Endothelial cell (in vitro differentiated cells): Measurements from ENCODE around the gene GAK. TPM values are rescaled to one million over a fixed set of nuclear protein-coding genes. Genes with fewer than 3 reads are reported as not detected.

ENCODE experiments used
- DNase-seq: peaks from one replicate; pipeline ENCODE4 v3.0.0; 2021; ENCODE audit warnings: low spot score
- H3K27ac Mint-ChIP-seq: one replicate; pipeline ENCODE4 v1.8.0; 2021; ENCODE audit warnings: mixed read lengths, inconsistent platforms; ENCODE audit not compliant: unreplicated experiment
- H3K27me3 Mint-ChIP-seq: one replicate; pipeline ENCODE4 v1.8.0; 2021; ENCODE audit warnings: mild to moderate bottlenecking, moderate library complexity, mixed read lengths, inconsistent platforms; ENCODE audit not compliant: unreplicated experiment
- H3K36me3 Mint-ChIP-seq: one replicate; pipeline ENCODE4 v1.8.0; 2021; ENCODE audit warnings: mild to moderate bottlenecking, low read depth, mixed read lengths, inconsistent platforms; ENCODE audit not compliant: unreplicated experiment
- H3K4me1 Mint-ChIP-seq: one replicate; pipeline ENCODE4 v1.8.0; 2021; ENCODE audit warnings: mild to moderate bottlenecking, mixed read lengths, inconsistent platforms; ENCODE audit not compliant: unreplicated experiment
- H3K4me3 Mint-ChIP-seq: one replicate; pipeline ENCODE4 v1.8.0; 2021; ENCODE audit warnings: mild to moderate bottlenecking, mixed read lengths, inconsistent platforms; ENCODE audit not compliant: unreplicated experiment
- H3K9me3 Mint-ChIP-seq: one replicate; pipeline ENCODE4 v1.8.0; 2021; ENCODE audit warnings: mixed read lengths, inconsistent platforms; ENCODE audit not compliant: unreplicated experiment
- CTCF ChIP-seq: fragments of 200-600 bp; sonication (generic); IDR thresholded peaks from one replicate; pipeline ENCODE4 v1.5.0; 2021; ENCODE audit warnings: antibody characterized with exemption; ENCODE audit not compliant: unreplicated experiment
- total RNA-seq: library from RNA; stranded (reverse); fragmentation: NEBNext Ultra II Directional; extraction: Animal tissue kit (Norgen Biotek cat#: 25700); gene quantifications from one replicate; pipeline ENCODE4 v1.2.1, GENCODE V29; 2021; ENCODE audit not compliant: unreplicated experiment

GAK gene
- total RNA-seq, 1 donor from 2014 or later: 112 TPM

GRCh38 chr4:960140-960635 is 28.1 kb upstream of the GAK start:
- no peak for TF ChIP-seq CTCF
- no peaks in the 10 kb centered on the region for H3K4me1 Mint-ChIP-seq
- H3K27me3 Mint-ChIP-seq: peaks cover 17% of the 10 kb centered on the region
- H3K36me3 Mint-ChIP-seq: peaks cover 9% of the 10 kb centered on the region
- no peak for DNase-seq
- H3K4me3 Mint-ChIP-seq: no peak overlapping the region
- no peak overlapping the region for H3K27ac Mint-ChIP-seq
- no peaks in the 10 kb centered on the region for H3K9me3 Mint-ChIP-seq

DNA sequence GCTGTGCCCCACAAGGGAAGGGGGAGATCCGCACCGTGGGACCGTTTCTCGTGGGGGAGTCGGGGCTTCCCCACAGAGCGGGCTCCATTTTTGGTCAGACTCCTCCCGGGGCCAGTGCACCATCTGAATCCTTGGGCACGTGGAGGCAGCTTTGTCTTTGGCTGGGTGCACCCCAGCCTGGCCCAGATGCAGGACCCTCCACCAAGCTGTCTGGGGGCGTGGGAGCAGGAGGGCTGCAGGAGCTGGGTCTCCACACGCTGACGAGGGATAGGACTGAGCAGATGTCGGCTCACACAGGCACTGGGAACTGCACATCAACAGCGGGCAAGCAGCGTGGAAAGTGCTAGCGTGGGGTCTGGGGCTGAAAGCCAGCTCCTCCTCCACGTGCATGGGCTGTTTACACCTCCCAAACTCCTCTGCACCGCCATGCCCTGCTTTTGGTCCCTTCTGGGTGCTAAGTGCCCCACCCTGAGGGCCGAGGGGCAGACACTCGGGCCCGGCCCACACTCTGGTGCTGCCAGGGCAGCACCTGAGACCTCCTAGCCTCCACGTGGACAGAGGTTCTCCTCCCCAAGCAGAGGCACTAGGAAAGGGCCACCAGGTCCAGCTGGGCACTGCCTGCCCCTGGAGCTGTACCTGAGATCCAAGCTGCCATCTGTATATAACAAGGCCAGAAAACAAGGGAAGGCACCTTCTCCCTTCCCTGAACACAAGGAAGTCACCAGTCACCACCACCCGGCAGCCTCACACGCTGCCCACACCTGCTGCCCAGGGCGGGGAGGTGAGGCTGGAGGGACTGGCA is 27.4 kb upstream of the GAK start:
- Mint-ChIP-seq H3K4me1 (no peaks in the 10 kb centered on the region), H3K27ac (no peak overlapping the region), H3K36me3 (peaks cover 13% of the 10 kb centered on the region), H3K4me3 (no peak overlapping the region), H3K9me3 (no peaks in the 10 kb centered on the region), H3K27me3 (peaks cover 20% of the 10 kb centered on the region)
- no peak for TF ChIP-seq CTCF
- no peak for DNase-seq

DNA sequence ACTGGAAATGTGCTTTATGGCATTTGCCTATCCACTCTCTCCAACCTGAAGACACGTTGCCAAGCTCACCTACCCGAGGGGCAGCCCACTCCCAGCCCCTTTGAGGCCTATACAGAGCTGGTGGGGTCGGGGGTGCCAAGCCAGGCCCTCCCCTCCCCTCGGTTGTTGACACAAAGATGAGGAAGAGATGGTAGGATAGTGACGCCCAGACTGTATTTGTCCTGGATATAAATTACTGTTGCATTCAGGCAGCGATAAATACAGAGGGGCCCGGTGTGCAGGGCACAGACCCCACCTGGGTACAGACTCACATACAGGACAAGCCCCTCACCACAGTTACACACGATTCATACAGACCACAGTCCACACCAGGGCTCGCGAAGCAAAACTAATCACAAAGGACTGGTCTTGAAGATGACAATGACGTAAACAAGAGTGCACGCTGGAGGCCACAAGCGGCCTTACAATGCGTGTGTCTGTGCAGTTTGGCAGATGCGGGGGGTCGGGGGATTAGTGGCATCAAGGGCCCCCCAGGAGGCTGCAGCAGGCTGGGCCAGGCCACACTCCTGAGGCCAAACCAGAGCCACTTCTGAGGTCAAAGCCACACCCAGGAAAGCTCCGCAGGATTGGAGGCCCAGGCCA is 26.7 kb upstream of the GAK start:
- Mint-ChIP-seq H3K36me3 (peaks cover 18% of the 10 kb centered on the region), H3K27me3 (peaks cover 18% of the 10 kb centered on the region), H3K9me3 (no peaks in the 10 kb centered on the region), H3K4me3 (no peak overlapping the region), H3K27ac (no peak overlapping the region), H3K4me1 (no peaks in the 10 kb centered on the region)
- no peak for DNase-seq
- no peak for TF ChIP-seq CTCF

- no peak for DNase-seq
- Mint-ChIP-seq H3K27ac (no peak overlapping the region), H3K36me3 (peaks cover 18% of the 10 kb centered on the region), H3K9me3 (no peaks in the 10 kb centered on the region), H3K4me3 (no peak overlapping the region), H3K27me3 (peaks cover 15% of the 10 kb centered on the region), H3K4me1 (no peaks in the 10 kb centered on the region)
- no peak for TF ChIP-seq CTCF
Measured at GRCh38 chr4:958314-958665, 26.2 kb upstream of the GAK start.
